ENCODE data around the gene MGAT4A. TPM values are rescaled to one million over a fixed set of nuclear protein-coding genes. Genes with fewer than 3 reads are reported as not detected.

The MGAT4A gene
- total RNA-seq, 1 donor from 2014 or later = 1.7 TPM

DNA sequence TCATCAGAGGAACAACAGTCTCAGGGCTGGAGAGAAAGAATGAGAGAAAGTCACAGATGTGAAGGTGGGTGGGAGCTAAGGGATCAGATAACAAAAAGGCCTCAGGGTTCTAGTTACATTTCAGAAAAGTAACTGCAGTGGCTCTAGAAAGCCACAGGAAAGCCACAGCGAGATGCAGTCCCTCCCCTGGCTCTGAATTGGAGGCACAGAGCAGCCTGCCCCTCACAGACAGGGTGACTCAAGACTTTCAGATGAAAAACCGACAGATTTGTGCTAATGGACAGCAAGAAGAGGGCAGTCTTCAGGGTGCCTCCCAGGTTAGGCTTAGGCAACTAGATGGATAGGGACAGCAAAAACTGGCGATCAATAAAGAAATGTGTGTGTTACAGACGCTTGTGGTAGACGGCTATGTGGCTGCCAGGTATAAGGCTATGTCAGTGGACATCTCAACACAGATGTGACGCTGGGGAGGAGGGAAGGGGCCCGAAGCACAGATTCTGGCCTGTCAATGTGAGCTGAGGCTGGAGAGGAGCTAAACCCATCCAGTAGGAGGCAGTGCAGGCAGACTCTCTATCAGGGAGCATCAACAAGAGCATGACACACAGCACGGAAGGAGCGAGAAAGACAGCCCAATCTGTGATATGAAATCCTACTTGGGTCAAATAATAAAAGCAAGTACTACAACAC is 96.4 kb downstream of the MGAT4A start:
- no peak overlapping the region for H3K4me2 ChIP-seq (ENCODE audit: low read length)
- no peaks in the 10 kb centered on the region for H3K27me3 ChIP-seq (ENCODE audit: insufficient read depth, low read length)
- peaks cover 9% of the 10 kb centered on the region for H3K4me1 Mint-ChIP-seq (ENCODE audit: low read depth, unreplicated experiment)
- FAIRE-seq (no peak), DNase-seq (ENCODE audit: low read depth) (no peak)
- no peak overlapping the region for H3K27ac ChIP-seq (ENCODE audit: low read depth, low read length)
- H3K9me3 Mint-ChIP-seq (ENCODE audit: unreplicated experiment) = no peaks in the 10 kb centered on the region
- no peak overlapping the region for H3K4me3 ChIP-seq (ENCODE audit: insufficient read depth, low read depth, low read length)
- no peaks in the 10 kb centered on the region for H3K36me3 ChIP-seq (ENCODE audit: insufficient read depth, low read length)
- H4K20me1 ChIP-seq (ENCODE audit: insufficient read depth, low read length) = no peaks in the 10 kb centered on the region
- TF ChIP-seq, protein P1, sequence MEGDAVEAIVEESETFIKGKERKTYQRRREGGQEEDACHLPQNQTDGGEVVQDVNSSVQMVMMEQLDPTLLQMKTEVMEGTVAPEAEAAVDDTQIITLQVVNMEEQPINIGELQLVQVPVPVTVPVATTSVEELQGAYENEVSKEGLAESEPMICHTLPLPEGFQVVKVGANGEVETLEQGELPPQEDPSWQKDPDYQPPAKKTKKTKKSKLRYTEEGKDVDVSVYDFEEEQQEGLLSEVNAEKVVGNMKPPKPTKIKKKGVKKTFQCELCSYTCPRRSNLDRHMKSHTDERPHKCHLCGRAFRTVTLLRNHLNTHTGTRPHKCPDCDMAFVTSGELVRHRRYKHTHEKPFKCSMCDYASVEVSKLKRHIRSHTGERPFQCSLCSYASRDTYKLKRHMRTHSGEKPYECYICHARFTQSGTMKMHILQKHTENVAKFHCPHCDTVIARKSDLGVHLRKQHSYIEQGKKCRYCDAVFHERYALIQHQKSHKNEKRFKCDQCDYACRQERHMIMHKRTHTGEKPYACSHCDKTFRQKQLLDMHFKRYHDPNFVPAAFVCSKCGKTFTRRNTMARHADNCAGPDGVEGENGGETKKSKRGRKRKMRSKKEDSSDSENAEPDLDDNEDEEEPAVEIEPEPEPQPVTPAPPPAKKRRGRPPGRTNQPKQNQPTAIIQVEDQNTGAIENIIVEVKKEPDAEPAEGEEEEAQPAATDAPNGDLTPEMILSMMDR (IDR thresholded peaks at IDR 0.05; ENCODE audit: insufficient read depth, low read depth, low read length) = peak; percentile 11
- TF ChIP-seq EZH2 (IDR thresholded peaks at IDR 0.05; ENCODE audit: insufficient read depth, low read length) = no peak
- H3K27me3 Mint-ChIP-seq (ENCODE audit: low read depth, unreplicated experiment) = no peaks in the 10 kb centered on the region
- peak overlapping the region; percentile 64 for H3K27ac Mint-ChIP-seq (ENCODE audit: unreplicated experiment)
- no peak overlapping the region for H3K4me3 Mint-ChIP-seq (ENCODE audit: unreplicated experiment)
- no peak overlapping the region for H2AFZ ChIP-seq (ENCODE audit: low read depth, low read length)
- H3K79me2 ChIP-seq (ENCODE audit: insufficient read depth, low read length) = no peaks in the 10 kb centered on the region
- H3K36me3 Mint-ChIP-seq (ENCODE audit: low read depth, unreplicated experiment) = no peaks in the 10 kb centered on the region
- no peaks in the 10 kb centered on the region for H3K9me3 ChIP-seq (ENCODE audit: insufficient read depth, low read depth, low read length)
- H3K4me1 ChIP-seq (ENCODE audit: insufficient read depth, low read length) = no peaks in the 10 kb centered on the region
- no peak overlapping the region for H3K9ac ChIP-seq (ENCODE audit: low read length)

DNA sequence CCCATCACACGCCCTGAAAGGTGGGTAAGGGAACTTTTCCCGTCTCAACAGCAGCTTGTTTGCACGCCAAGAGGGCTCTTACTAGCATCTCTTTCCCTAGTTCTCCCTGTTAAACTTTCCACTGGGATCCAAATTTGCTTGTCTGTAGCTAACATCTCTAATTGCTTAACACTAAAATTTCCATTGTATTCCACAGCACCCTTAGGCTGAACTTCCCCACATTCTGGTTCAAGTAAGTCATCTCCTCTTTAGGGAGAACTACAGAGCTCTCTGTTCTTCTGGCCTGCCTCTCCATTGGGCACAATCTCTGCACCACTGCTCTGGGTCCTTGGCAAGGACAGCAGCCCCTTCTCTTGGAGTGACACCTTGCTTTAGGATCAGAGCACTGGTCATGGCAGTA is 98.6 kb downstream of the MGAT4A start:
- Histone ChIP-seq H2AFZ (ENCODE audit: low read depth, low read length) (no peak overlapping the region), H3K4me1 (ENCODE audit: insufficient read depth, low read length) (no peaks in the 10 kb centered on the region), H3K36me3 (ENCODE audit: insufficient read depth, low read length) (no peaks in the 10 kb centered on the region), H3K4me3 (ENCODE audit: insufficient read depth, low read depth, low read length) (no peak overlapping the region), H4K20me1 (ENCODE audit: insufficient read depth, low read length) (no peaks in the 10 kb centered on the region), H3K27ac (ENCODE audit: low read depth, low read length) (no peak overlapping the region), H3K27me3 (ENCODE audit: insufficient read depth, low read length) (no peaks in the 10 kb centered on the region), H3K9ac (ENCODE audit: low read length) (no peak overlapping the region), H3K9me3 (ENCODE audit: insufficient read depth, low read depth, low read length) (no peaks in the 10 kb centered on the region), H3K79me2 (ENCODE audit: insufficient read depth, low read length) (no peaks in the 10 kb centered on the region), H3K4me2 (ENCODE audit: low read length) (no peak overlapping the region)
- TF ChIP-seq, protein P1 (IDR thresholded peaks at IDR 0.05; ENCODE audit: insufficient read depth, low read depth, low read length) = no peak
- no peak for TF ChIP-seq EZH2 (IDR thresholded peaks at IDR 0.05; ENCODE audit: insufficient read depth, low read length)
- Mint-ChIP-seq H3K27me3 (ENCODE audit: low read depth, unreplicated experiment) (no peaks in the 10 kb centered on the region), H3K4me3 (ENCODE audit: unreplicated experiment) (no peak overlapping the region), H3K36me3 (ENCODE audit: low read depth, unreplicated experiment) (no peaks in the 10 kb centered on the region), H3K4me1 (ENCODE audit: low read depth, unreplicated experiment) (peaks cover 9% of the 10 kb centered on the region), H3K27ac (ENCODE audit: unreplicated experiment) (no peak overlapping the region), H3K9me3 (ENCODE audit: unreplicated experiment) (peaks cover 4% of the 10 kb centered on the region)
- DNase-seq (ENCODE audit: low read depth) (no peak), FAIRE-seq (no peak)

DNA sequence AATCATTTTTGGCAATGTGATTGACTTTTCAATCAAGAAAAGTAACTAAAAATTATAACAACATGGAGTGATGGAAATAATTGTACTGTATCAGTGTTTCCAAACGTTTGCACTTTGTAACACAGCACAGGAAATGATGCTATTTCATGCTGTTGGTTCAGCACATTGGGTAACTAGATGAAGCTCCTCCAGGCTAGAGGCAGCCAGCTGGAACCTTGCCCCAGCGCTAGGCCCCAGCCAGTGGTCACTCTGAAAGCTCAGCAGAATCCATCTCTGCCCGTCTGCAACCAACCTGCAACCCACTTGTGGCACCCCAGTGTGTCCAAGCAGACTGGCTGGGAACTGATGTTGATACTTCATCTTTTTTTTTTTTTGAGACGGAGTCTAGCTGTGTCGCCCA is 107.3 kb downstream of the MGAT4A start:
- Mint-ChIP-seq H3K9me3 (ENCODE audit: unreplicated experiment) (peaks cover 5% of the 10 kb centered on the region), H3K27ac (ENCODE audit: unreplicated experiment) (no peak overlapping the region), H3K36me3 (ENCODE audit: low read depth, unreplicated experiment) (no peaks in the 10 kb centered on the region), H3K4me1 (ENCODE audit: low read depth, unreplicated experiment) (no peaks in the 10 kb centered on the region), H3K27me3 (ENCODE audit: low read depth, unreplicated experiment) (no peaks in the 10 kb centered on the region), H3K4me3 (ENCODE audit: unreplicated experiment) (no peak overlapping the region)
- TF ChIP-seq, protein P1 (IDR thresholded peaks at IDR 0.05; ENCODE audit: insufficient read depth, low read depth, low read length) = no peak
- no peak for TF ChIP-seq EZH2 (IDR thresholded peaks at IDR 0.05; ENCODE audit: insufficient read depth, low read length)
- no peak overlapping the region for H2AFZ ChIP-seq (ENCODE audit: low read depth, low read length)
- H3K27me3 ChIP-seq (ENCODE audit: insufficient read depth, low read length) = no peaks in the 10 kb centered on the region
- no peak for DNase-seq (ENCODE audit: low read depth)
- H3K4me1 ChIP-seq (ENCODE audit: insufficient read depth, low read length) = no peaks in the 10 kb centered on the region
- no peak for FAIRE-seq
- H3K36me3 ChIP-seq (ENCODE audit: insufficient read depth, low read length) = no peaks in the 10 kb centered on the region
- no peak overlapping the region for H3K9ac ChIP-seq (ENCODE audit: low read length)
- no peaks in the 10 kb centered on the region for H4K20me1 ChIP-seq (ENCODE audit: insufficient read depth, low read length)
- H3K4me3 ChIP-seq (ENCODE audit: insufficient read depth, low read depth, low read length) = no peak overlapping the region
- no peaks in the 10 kb centered on the region for H3K9me3 ChIP-seq (ENCODE audit: insufficient read depth, low read depth, low read length)
- H3K79me2 ChIP-seq (ENCODE audit: insufficient read depth, low read length) = no peaks in the 10 kb centered on the region
- H3K4me2 ChIP-seq (ENCODE audit: low read length) = no peak overlapping the region
- no peak overlapping the region for H3K27ac ChIP-seq (ENCODE audit: low read depth, low read length)

Measured in astrocyte (in vitro differentiated cells and primary cell).